ENCODE results near the gene KRTAP10-3.

Gene KRTAP10-3

DNA sequence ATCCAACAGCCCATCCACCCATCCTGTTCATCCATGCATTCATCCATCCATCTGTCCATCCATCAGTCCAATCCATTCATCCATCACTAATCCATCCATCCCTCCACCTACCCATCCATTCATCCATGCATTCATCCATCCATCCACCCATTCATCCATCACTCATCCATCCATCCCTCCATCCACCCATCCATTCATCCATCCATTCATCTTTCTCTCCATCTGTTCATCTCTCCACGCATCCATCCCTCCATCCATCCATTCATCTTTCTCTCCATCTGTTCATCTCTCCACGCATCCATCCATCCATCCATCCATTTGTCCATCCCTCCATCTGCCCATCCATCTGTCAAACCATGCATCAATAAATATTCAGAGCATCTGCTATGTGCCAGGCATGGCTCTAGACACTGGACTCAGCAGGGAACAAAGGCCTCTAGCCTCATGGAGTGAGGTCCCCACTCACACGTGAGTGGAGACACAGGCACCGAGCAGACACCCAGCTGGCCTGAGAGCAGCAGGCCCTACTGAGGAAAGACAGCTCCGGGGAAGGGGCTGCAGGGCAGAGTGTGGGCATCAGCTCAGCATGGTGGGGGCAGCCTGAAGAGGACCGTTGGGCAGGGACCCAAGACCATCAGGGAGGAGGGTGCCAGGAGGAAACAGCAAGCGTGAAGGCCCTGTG, 28.2 kb downstream of the KRTAP10-3 start:
- no peak for DNase-seq (ENCODE audit: low read depth in 2 of 2, low spot score in 1 of 2)

DNA sequence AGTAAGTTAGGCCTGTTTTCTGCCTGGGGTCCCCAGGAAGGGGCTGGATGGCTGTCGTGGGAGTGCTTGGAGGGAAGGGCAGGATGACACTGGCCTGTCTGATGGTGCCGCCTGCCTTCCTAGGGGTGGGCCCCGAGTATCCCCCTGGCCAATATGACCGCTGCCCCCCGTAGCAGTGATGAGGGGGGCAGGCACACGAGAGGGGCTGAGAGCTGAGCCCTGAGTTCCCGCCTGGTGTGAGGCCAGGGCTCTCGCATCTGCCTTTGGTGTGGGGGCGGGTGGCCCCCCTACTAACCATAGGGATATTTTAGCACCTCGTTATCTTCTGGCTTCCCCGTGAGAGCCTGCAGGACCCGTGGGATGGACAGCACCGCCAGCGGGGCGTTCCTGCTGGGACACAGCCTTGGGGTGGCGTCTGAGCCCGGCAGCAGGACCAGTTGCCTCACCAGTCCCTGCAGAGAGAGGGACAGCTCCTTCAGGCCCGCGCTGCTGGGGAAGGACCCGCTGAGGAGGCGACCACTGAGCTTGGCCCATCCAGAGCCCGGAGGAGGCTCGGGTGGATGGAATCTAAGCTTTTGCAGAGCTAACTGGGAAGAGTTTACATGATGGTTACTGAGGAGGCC, 29.0 kb downstream of the KRTAP10-3 start:
- no peak for DNase-seq (ENCODE audit: low read depth in 2 of 2, low spot score in 1 of 2)

DNA sequence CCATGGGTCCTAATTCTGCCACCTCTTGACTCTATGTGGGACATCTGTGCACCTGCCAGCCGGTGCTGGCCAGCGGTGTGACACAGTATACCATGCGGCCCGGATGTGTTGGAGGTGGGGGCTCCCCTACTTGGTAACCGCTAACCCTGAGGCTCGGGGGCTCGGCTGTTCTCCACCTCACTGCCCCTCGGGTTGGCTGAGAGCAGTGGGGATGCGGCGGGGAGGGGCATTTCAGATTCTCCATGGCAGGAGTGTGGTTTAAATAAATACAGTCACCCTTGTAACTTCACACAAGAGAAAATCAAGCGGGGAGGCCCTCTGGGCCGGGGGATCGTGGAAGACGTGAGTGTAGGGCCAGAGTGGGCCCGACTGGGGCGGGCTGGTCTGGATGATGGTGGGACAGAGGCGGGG, 29.6 kb downstream of the KRTAP10-3 start:
- DNase-seq (ENCODE audit: low read depth in 2 of 2, low spot score in 1 of 2): no peak

DNA sequence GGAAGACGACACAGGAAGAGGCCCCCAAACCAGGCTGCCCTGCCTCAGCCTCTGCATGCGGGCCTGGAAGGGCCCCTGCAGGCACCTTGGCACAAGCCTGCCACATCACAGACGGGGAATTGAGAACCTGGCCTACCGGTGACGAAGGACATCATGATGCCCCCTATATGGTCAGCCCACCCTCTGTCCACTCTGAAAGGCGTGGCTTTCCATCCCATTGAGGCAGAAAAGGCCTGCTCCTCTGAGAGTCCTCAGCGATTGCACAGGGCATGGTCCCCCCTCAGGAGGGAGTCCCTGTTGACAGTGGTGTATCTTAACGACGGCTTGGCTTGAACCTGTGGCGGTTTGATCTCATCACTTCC, 30.0 kb downstream of the KRTAP10-3 start:
- no peak for DNase-seq (ENCODE audit: low read depth in 2 of 2, low spot score in 1 of 2)

DNA sequence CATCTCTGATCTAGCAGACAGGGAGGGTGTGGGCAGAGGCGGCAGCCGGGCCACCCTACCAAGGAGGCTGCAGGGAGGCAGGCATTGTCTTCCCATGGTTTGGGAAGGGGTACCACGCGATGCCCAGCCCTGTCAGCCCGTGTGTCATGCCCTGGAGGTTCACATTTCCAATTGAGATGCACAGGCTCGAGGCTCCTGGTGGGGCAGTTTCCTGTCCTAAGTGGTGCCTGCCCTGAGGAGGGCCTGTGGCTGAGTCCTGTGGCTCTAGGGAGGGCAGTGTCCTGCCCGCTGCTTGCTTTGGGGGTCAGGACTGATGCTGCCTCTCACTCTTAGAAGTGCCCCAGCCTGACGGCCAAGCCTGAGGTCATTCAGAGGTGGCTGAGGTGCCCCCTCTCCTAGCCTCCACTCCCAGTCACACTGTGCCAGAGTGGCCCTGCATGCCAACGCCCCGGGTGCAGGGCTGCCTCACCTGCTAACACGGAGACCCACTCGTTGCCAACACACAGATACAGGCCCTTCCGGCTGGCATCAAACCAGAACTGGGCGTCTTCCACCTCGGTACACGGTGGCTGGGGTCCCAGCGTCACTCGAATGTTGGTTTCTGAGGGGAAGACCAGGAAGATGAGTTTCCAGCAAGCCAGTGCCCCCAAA, 30.5 kb downstream of the KRTAP10-3 start:
- DNase-seq (ENCODE audit: low read depth in 2 of 2, low spot score in 1 of 2): no peak

DNA sequence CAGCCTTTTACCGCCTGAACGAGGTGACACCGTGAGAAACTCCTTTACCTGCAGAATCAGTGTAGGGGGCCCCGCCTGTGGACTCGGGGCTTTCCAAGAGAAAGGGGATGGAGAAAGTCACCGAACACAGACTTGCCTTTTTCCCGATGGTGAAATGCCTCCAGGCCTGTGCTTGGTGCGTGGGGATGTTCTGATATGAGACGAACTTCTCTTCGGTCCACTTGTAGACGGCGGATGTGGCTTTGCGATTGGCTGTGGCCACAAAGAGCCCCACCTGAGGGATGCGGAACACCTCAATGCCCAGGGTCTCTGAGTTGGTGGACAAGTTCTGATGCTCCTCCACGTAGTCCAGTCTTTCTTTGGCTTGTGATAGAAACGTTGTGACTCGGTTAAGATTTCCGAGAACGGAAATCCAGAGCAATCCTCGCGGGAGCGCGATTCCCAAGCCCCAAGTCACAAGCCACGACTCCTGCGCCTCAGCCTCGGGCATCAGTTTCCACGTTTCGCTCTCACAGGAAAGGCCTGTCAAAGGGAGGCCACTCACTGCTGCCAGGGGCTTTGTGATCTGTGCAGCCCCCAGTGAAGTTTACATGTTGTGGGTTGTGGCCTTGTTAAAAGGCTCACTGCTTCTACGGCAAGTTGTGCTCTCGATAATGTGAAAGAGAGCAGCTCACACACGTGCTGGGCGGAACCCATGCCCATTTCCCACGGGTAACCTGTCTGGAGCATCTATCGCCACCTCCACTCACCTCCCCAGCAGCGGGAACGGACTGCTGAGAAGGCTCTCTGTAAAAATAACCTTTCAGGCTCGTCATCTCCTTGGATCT, 31.2 kb downstream of the KRTAP10-3 start:
- DNase-seq (ENCODE audit: low read depth in 2 of 2, low spot score in 1 of 2): no peak

DNA sequence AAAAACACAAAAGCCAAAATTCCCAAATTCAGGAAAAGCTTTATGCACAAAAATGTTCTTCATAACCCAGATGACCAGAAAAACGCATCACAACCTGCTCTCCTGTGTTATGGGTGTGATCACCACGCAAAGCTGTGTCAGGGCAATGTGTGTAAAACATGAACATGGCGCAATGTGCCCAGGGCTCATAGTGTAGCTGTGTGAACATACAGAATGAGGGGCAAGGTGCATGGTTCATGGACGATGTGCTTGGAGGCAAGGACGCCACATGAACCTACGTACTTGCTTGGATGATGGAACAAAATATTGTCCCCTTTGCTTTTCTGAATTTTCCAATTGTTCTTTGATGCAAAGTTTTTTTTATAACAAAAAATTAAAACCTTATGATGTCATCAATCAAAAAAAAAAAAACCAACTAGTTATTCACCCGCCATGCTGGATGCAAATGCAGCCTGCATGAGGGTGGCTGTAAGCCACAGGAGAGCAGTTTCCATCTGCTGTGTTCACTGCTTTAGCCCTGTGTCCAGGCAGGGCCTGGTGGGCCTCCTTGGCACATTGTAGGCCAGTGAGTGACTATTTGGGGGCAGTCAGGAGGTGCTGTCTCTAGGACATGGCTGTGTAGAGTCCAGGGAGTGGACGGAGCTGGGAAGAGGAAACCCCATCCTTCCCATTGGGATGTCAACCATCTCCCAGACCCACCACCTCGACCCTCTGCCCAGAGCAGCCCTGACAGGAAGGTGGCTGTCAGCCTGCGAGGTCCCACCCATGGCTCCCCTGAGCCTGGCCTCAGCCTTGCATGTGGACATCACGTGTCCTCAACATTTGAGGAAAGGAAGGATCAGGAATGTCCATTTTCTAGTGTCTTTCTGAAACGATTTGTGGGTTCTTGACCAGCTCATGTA, 32.2 kb downstream of the KRTAP10-3 start:
- DNase-seq (ENCODE audit: low read depth in 2 of 2, low spot score in 1 of 2): no peak

DNA sequence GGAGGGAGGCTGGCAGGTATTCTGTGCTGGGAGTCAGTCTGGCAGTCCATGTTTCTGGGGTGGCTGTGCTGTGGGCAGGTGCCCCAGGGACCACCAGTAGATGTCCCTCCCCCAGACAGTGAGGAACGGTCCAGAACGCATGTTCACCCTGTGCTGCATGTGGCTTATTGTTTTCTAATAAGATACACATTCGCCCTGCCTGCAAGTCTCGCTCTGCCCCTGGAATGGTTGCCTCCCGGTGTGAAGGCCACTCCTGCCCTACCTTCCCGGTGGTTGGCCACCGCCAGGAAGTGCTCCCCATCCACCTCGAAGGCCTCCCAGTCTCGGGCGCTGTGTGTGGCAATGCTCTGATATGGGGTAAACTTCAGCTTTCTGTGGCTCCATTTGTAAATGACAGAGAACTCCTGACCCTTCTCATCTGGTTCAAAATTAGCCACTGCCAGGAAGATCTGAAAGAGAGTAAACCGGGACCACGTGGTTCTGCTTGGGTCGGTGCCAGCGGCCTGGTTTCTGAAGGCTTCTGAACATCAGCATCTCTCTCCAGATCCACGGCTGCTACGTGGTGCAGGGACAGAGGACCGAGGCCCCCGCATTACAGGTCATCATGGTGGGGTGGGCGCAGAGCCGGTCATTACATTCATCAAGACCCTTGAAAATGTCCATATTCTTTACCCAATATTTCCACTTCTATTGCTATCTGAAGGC, 33.1 kb downstream of the KRTAP10-3 start:
- DNase-seq (ENCODE audit: low read depth in 2 of 2, low spot score in 1 of 2): no peak

DNA sequence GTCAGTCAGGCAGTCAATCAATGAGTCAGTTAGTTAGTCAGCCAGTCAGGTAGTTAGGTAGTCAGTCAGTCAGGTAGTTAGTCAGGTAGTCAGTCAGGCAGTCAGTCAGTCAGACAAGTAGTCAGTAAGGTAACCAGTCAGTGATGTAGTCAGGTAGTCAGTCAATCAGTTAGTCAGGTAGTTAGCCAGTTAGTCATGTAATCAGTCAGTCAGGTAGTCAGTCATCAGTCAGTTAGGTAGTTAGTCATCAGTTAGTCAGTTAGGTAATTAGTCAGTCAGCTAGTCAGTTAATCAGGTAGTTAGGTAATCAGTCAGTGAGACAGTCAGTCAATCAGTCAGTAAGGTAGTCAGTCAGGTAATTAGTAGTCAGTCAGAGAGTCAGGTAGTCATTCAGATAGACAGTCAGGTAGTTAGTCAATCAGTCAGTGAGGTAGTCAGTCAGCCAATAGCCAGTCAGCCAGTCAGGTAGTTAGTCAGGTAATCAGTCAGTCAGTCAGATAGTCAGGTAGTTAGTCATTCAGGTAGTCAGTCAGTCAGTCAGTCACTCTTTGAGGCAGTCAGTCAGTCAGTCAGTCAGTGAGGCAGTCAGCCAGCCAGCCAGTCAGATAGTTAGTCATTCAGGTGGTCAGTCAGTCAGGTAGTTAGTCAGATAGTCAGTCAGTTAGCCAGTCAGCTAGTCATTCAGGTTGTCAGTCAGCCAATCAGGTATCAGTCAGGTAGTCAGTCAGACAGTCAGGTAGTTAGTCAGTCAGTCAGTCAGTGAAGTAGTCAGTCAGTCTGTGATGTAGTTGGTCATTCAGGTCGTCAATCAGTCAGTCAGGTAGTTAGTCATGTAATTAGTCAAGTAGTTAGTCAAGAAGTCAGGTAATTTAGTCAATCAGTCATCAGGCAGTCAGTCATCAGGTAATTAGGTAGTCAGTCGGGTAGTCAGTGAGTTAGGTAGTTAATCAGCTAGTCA, 33.9 kb downstream of the KRTAP10-3 start:
- DNase-seq (ENCODE audit: low read depth in 2 of 2, low spot score in 1 of 2): no peak

DNA sequence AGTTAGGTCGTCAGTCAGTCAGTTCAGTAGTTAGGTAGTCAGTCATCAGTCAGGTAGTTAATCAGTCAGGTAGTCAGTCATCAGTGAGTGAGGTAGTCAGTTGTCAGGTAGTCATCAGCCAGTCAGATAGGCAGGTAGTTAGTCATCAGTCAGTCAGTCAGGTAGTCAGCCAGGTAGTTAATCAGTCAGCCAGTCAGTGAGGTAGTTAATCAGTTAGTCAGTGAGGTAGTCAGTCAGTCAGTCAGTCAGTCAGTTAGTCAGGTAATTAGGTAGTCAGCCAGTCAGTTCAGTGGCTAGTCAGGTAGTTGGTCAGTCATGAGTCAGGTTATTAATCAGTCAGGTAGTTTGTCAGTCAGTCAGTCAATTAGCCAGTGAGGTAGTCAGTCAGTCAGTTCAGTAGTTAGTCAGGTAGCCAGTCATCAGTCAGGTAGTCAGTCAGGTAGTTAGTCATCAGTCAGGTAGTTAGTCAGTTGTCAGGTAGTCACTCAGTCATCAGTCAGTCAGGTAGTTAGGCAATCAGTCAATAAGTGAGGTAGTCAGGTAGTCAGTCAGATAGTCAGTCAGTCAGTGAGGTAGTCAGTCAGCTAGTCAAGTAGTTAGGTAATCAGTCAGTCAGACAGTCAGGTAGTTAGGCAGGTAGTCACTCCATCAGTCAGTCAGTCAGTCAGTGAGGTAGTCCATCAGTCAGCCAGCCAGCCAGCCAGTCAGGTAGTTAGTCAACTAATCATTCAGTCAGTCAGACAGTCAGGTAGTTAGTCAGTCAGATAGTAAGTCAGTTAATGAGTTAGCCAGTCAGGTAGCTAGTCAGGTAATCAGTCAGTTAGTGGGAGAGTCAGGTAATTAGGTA, 34.8 kb downstream of the KRTAP10-3 start:
- no peak for DNase-seq (ENCODE audit: low read depth in 2 of 2, low spot score in 1 of 2)

DNA sequence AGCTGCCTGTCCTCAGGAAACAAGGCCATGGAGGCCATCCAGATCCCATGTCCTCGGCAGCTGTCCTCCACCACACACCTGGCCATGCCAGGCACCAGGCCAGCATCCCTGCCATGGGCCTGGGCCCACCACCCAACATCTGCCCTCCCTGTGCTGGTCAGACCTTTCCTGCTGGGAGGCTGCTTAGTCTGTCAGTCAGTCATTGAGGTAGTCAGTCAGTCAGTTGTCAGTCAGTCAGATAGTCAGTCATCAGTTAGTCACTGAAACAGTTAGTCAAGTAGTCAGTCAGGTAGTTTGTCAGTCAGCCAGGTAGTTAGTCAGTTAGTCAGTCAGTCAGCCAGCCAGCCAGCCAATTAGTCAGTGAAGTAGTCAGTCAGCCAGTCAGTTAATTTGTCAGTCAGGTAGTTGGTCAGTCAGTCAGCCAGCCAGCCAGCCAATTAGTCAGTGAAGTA, 35.8 kb downstream of the KRTAP10-3 start:
- no peak for DNase-seq (ENCODE audit: low read depth in 2 of 2, low spot score in 1 of 2)

DNA sequence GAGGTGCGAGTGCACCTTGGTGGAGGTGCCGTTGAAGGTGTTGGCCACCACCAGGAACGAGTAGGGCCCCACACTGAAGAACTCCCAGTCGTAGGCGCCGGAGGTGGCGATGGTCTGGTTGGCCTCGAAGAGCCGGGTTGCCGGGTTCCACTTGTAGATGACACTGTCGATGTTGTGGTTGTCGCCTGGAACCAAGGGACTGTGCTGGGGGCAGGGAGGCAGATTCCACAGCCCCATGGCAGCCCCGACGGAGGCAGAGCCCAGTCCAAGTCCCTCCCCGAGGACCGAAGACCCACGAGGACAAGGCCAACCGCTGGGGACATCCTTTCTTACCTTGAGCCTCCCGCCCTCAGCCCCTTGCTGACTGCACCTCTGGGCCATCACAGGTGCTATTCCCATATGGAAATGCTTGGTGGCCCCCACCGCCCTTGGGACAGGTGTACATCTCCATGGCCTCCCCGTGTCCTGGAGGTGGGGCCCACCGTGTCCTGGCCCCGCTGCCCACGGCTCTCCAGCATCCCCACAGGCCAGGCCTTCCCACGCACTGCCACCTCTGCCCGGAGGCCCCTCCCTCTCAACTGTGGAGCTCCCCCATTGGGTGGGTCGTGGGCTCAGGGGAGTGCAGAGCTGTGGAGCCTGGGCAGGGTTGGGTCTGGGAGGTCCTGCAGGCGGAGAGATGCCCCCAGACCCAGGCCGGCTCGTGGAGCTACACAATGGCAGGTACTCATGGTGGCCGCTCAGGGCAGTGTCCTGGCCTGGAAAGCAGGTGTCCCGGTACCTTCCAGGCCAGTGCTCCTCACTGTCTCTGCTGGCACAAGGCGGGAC, 36.5 kb downstream of the KRTAP10-3 start:
- DNase-seq (ENCODE audit: low read depth in 2 of 2, low spot score in 1 of 2): no peak

DNA sequence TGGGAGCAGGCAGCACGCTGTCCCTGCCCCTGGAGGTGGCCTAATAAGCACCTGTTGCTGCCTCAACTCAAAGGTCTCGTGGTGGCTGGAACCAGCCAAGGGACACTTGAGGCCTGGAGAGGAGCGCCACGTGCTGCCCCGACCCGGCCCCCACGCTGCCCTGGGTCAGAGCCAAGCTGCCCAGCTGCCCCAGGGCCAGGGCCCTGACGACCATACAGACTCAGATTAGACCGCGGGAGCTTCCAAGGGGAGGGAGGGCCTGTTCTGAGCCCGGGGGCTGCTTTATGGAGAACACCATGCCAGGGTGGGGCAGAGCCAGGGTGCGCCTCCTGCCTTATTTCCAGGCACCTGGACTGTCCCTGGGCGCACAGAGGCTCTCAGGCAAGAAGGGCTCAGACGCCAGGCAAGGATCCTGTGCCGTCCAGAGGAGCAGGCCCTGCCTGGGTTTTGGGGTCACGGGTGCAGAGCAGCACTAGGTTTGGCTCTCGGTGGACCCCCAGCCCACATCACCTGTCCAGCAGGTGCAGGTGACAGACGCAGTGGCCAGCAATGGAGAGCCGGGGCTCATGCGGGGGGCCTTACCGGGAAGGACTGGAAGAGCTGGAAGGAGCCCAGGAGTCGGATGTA, 37.2 kb downstream of the KRTAP10-3 start:
- DNase-seq (ENCODE audit: low read depth in 2 of 2, low spot score in 1 of 2): no peak

DNA sequence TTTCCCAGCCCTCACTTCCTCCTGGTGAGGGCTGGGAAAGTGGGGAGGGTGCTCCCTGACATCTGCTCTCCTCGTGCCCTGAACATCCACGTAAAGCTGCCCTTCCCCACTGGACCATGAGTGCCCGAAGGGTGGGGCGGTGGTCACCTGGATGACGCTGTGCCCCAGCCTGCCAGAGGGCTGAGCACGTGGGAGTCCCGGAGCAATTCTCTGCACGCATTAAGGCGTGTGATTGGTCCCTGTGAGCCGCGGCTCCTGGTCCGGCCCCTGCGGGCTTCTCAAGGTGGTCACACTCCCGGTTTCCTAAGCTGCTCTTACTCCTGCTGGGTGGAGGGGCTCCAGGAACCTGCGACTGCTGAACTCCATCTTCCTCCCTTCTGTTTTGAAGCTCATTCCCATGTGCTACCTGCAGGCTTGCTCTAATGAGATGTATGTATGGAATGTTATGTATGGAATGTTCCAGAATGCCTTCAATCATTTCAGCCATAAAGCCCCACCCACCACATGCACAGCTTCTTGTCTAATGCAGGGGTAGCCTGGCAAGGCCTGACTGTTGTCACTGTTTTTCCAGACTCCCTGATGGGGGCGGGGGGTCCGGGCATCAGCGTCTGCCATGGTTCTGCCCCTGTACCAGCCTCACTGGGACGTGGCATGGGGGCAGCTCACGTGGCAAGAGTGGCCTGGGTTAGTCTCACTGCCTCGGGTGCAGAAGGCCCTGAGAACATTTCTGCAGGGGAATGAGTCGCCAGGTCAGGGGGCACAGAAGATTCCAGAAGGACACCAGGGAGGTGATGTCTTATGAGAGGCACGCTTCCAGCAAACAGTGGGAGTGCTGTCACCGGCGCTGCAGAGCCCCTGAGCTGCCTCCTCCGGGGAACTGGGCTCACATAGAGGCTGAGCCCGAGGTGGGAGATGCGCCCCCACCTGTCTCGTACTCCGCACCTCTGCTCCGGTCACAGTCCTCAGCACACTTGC, 38.0 kb downstream of the KRTAP10-3 start:
- DNase-seq (ENCODE audit: low read depth in 2 of 2, low spot score in 1 of 2): no peak
